ACC112 (cell line): Measurements from ENCODE around the gene MYLK.

Source experiments
- H2AFZ ChIP-seq: fragments of 200-600 bp; sonication (generic); one replicate; pipeline ENCODE4 v1.6.0; 2017; ENCODE audit warnings: antibody characterized with exemption, low read length; ENCODE audit not compliant: unreplicated experiment
- H3K27ac ChIP-seq: fragments of 200-600 bp; sonication (generic); 2 replicates; pipeline ENCODE4 v1.5.1; 2014; ENCODE audit warnings: low read depth, mild to moderate bottlenecking, antibody characterized with exemption, low read length, moderate library complexity
- H3K27me3 ChIP-seq: fragments of 200-600 bp; sonication (generic); 2 replicates; pipeline ENCODE4 v1.6.1; 2014; ENCODE audit warnings: mild to moderate bottlenecking, antibody characterized with exemption, low read length, moderate library complexity, mixed read lengths; ENCODE audit not compliant: insufficient read depth
- H3K36me3 ChIP-seq: fragments of 200-600 bp; sonication (generic); 2 replicates; pipeline ENCODE4 v1.6.1; 2016; ENCODE audit warnings: mild to moderate bottlenecking, antibody characterized with exemption, low read length, moderate library complexity, mixed read lengths; ENCODE audit not compliant: insufficient read depth
- H3K4me1 ChIP-seq: fragments of 200-600 bp; sonication (generic); one replicate; pipeline ENCODE4 v1.6.1; 2016; ENCODE audit warnings: low read length, mixed read lengths; ENCODE audit not compliant: insufficient read depth, unreplicated experiment, control insufficient read depth
- H3K4me3 ChIP-seq: fragments of 200-600 bp; sonication (generic); 2 replicates; pipeline ENCODE4 v1.5.1; 2014; ENCODE audit warnings: mild to moderate bottlenecking, low read depth, low read length
- H3K79me2 ChIP-seq: fragments of 200-600 bp; sonication (generic); one replicate; pipeline ENCODE4 v1.6.0; 2016; ENCODE audit warnings: low read length; ENCODE audit not compliant: control insufficient read depth, unreplicated experiment, insufficient read depth

Gene MYLK

DNA sequence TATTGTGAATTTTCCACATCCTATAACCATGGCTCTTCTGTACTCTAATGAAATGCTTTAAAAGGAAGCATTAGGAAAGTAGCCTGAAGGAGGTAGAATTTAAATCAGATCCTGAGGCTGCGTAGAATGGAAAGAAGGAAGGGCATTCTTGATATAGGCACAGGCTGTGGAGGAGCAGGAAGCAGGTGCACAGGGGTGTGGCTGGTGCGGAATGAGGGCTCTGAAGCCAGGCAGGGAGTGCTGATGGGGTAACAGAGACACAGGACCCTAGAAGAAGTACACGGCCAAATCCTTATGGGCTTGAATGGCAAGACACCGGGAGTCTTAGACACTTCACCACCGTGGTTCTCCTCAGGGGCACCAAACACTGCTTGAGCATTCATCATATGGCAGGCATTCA lies 97.0 kb downstream of the MYLK start:
- H3K4me1 ChIP-seq, result peaks cover 30% of the 10 kb centered on the region
- H3K79me2 ChIP-seq, result no peaks in the 10 kb centered on the region
- H3K36me3 ChIP-seq, result no peaks in the 10 kb centered on the region
- H3K27ac ChIP-seq, result no peak overlapping the region
- H3K27me3 ChIP-seq, result no peaks in the 10 kb centered on the region
- H3K4me3 ChIP-seq, result no peak overlapping the region
- H2AFZ ChIP-seq, result no peak overlapping the region

- no peaks in the 10 kb centered on the region for H3K36me3 ChIP-seq
- no peak overlapping the region for H2AFZ ChIP-seq
- H3K79me2 ChIP-seq, result no peaks in the 10 kb centered on the region
- peaks cover 15% of the 10 kb centered on the region for H3K4me1 ChIP-seq
- no peaks in the 10 kb centered on the region for H3K27me3 ChIP-seq
- H3K4me3 ChIP-seq, result no peak overlapping the region
- H3K27ac ChIP-seq, result no peak overlapping the region
Observed at GRCh38 chr3:123785602-123786001, 98.5 kb downstream of the MYLK start.

- H3K27ac ChIP-seq, result no peak overlapping the region
- H3K4me3 ChIP-seq, result no peak overlapping the region
- no peaks in the 10 kb centered on the region for H3K27me3 ChIP-seq
- H3K36me3 ChIP-seq, result no peaks in the 10 kb centered on the region
- H2AFZ ChIP-seq, result no peak overlapping the region
- H3K4me1 ChIP-seq, result no peaks in the 10 kb centered on the region
- no peaks in the 10 kb centered on the region for H3K79me2 ChIP-seq
Observed at GRCh38 chr3:123783811-123784210, 100.3 kb downstream of the MYLK start.

DNA sequence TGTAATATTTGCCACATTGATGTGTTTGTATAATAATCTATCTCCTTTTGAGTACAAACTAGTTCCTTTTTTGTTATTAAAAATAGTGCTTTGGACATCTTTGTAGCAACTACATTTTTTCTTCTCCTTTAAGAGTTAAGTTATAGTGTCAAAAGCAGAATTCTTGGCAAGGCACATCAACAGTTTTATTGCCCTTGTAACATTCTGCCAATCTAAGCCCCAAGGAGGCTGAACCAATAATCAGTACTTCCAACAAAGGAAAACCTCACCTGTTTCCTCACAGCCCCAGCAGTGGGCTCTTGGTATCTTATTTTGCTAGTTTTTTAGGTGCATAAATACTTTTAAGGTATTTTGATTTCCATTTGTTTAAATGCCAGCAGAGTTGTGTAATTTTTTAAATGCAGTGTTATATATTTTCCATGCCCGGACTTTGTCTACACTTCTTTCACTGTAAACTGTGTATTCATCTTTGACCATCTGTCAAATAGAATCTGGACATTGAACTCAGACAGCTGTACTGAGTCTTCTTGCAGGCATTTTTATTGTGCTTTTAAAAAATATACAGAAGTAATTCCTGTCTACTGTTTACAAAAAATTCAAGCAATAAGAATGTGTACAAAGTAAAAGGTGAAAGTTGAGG lies 101.0 kb downstream of the MYLK start:
- Histone ChIP-seq H3K4me1 (no peaks in the 10 kb centered on the region), H3K27ac (no peak overlapping the region), H3K36me3 (no peaks in the 10 kb centered on the region), H2AFZ (no peak overlapping the region), H3K27me3 (no peaks in the 10 kb centered on the region), H3K4me3 (no peak overlapping the region), H3K79me2 (no peaks in the 10 kb centered on the region)

- Histone ChIP-seq H3K27ac (no peak overlapping the region), H3K36me3 (no peaks in the 10 kb centered on the region), H3K4me1 (no peaks in the 10 kb centered on the region), H3K4me3 (no peak overlapping the region), H2AFZ (no peak overlapping the region), H3K79me2 (no peaks in the 10 kb centered on the region), H3K27me3 (no peaks in the 10 kb centered on the region)
Observed at GRCh38 chr3:123782488-123782887, 101.6 kb downstream of the MYLK start.

GRCh38 chr3:123781571-123782275 lies 102.4 kb downstream of the MYLK start:
- H2AFZ ChIP-seq, result no peak overlapping the region
- no peaks in the 10 kb centered on the region for H3K4me1 ChIP-seq
- H3K36me3 ChIP-seq, result no peaks in the 10 kb centered on the region
- H3K4me3 ChIP-seq, result no peak overlapping the region
- H3K27ac ChIP-seq, result no peak overlapping the region
- H3K79me2 ChIP-seq, result no peaks in the 10 kb centered on the region
- H3K27me3 ChIP-seq, result no peaks in the 10 kb centered on the region

DNA sequence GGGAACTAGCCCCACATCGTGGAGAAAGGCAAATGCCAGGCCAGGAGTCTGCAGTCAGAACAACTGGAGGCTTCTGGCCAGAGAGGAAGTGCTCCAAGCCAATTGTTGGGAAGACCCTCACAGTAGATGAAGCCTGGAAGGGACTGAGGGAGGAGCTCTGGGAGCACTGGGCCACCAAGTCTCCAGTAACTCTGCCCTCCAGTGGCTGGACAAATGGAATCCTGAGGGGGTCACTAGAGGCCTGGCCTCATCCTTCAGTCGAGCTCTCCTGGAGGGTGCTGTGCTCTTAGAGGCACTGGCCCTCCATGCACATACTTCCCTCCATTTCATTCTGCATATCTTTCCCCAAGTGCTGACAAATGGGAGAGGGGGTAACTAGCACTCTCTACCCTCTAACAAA lies 103.0 kb downstream of the MYLK start:
- Histone ChIP-seq H3K4me1 (no peaks in the 10 kb centered on the region), H2AFZ (no peak overlapping the region), H3K27ac (no peak overlapping the region), H3K36me3 (no peaks in the 10 kb centered on the region), H3K4me3 (no peak overlapping the region), H3K27me3 (no peaks in the 10 kb centered on the region), H3K79me2 (no peaks in the 10 kb centered on the region)

DNA sequence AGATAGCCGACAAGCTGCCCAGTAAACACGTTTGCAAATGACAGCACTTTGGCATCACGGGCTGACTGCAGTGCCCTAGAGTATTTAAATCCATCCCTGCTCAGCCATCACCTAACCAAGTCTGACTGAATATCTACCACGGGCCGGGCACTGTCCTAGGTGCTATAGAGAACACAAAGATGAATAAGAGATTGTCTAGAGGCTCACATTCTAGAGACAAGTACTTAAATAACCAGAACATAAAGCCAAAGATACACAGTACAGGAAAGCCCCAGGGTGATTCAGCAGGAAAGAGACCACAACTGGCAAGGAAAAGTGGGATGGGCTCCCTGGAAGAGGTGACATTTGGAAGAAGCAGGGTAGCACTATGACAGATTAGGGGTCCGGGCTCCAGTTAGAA lies 103.5 kb downstream of the MYLK start:
- Histone ChIP-seq H2AFZ (no peak overlapping the region), H3K4me3 (no peak overlapping the region), H3K27ac (no peak overlapping the region), H3K36me3 (no peaks in the 10 kb centered on the region), H3K27me3 (no peaks in the 10 kb centered on the region), H3K79me2 (no peaks in the 10 kb centered on the region), H3K4me1 (no peaks in the 10 kb centered on the region)

DNA sequence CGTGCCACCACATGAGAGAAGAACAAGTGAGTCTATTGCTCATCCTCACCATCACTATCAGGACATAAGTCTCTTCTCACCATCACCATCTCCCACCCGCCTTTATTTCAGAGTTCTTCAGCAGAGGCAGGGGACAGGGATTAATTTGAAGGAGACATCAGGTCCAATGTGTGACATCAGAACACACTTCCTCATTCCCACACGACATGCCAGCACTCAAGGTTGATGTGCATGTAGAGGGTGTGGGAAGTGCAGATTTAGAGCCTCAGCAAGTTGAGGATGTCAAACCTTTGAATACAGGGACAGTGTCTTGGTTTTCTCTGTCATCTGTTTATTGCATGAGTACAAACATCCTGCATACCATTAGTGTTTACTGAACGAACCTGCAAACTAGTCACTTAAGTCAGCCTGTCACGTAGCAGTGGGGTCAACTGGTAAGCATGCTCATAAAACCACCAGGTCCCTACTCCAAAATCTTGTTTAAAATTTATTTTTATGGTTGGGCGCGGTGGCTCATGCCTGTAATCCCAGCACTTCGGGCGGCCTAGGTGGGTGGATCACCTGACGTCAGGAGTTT lies 104.4 kb downstream of the MYLK start:
- Histone ChIP-seq H2AFZ (no peak overlapping the region), H3K4me1 (no peaks in the 10 kb centered on the region)

GRCh38 chr3:123778991-123779622 lies 105.0 kb downstream of the MYLK start:
- Histone ChIP-seq H3K36me3 (no peaks in the 10 kb centered on the region), H3K27me3 (no peaks in the 10 kb centered on the region), H3K4me1 (no peaks in the 10 kb centered on the region), H3K4me3 (no peak overlapping the region), H3K27ac (no peak overlapping the region), H2AFZ (no peak overlapping the region), H3K79me2 (no peaks in the 10 kb centered on the region)

More for the DNA sequence above, 104.4 kb downstream of the MYLK start:
- Histone ChIP-seq H3K27ac (no peak overlapping the region), H3K36me3 (no peaks in the 10 kb centered on the region), H3K27me3 (no peaks in the 10 kb centered on the region), H3K79me2 (no peaks in the 10 kb centered on the region), H3K4me3 (no peak overlapping the region)
